Spleen (tissue), 11 donors: ENCODE measurements around the gene CELA2A. TPM values are rescaled to one million over a fixed set of nuclear protein-coding genes. Genes with fewer than 3 reads are reported as not detected.
"Not testable (repeated sequence)": the region's sequence is repeated elsewhere in the genome, so short reads cannot be mapped to it uniquely, and the experiment has no call there.

ENCODE experiments used
- DNase-seq: peaks from one replicate; pipeline ENCODE4 v3.0.0-alpha.2; 2020
- H3K27ac ChIP-seq, 8 donors: fragments of 200-600 bp; sonication (generic) in 7 of 8; 1 replicate in 4 of 8; 2 replicates in 4 of 8; pipeline versions ENCODE4 v1.5.0 to v1.8.0; 2016 to 2021; ENCODE audit warnings: inconsistent platforms in 4 of 8, mild to moderate bottlenecking in 4 of 8, moderate library complexity in 1 of 8
- H3K27me3 ChIP-seq, 7 donors: fragments of 200-600 bp; sonication (generic) in 6 of 7; replicated peaks in 1 of 7; 1 replicate in 4 of 7; 2 replicates in 3 of 7; pipeline versions ENCODE4 v1.5.0 to v1.8.0; 2016 to 2021; ENCODE audit warnings: inconsistent platforms in 3 of 7, mild to moderate bottlenecking in 1 of 7
- H3K36me3 ChIP-seq, 6 donors: fragments of 200-600 bp; sonication (generic) in 5 of 6; 1 replicate in 4 of 6; 2 replicates in 2 of 6; pipeline versions ENCODE4 v1.5.0 to v1.8.0; 2016 to 2021; ENCODE audit warnings: inconsistent platforms in 2 of 6
- H3K4me1 ChIP-seq, 6 donors: fragments of 200-600 bp; sonication (generic) in 5 of 6; 1 replicate in 3 of 6; 2 replicates in 3 of 6; pipeline versions ENCODE4 v1.5.0 to v1.8.0; 2016 to 2021; ENCODE audit warnings: inconsistent platforms in 3 of 6
- H3K4me3 ChIP-seq, 8 donors: fragments of 200-600 bp; sonication (generic) in 7 of 8; 1 replicate in 4 of 8; 2 replicates in 4 of 8; pipeline versions ENCODE4 v1.5.0 to v1.8.0; 2016 to 2021; ENCODE audit warnings: inconsistent platforms in 4 of 8, mild to moderate bottlenecking in 4 of 8, moderate library complexity in 2 of 8
- H3K9me3 ChIP-seq, 8 donors: fragments of 200-600 bp; sonication (generic) in 7 of 8; 1 replicate in 4 of 8; 2 replicates in 4 of 8; pipeline versions ENCODE4 v1.5.0 to v1.8.0; 2016 to 2021; ENCODE audit warnings: inconsistent platforms in 4 of 8
- POLR2A ChIP-seq, 3 donors: fragments of 450-650 bp; IDR thresholded peaks; one replicate each; pipeline ENCODE4 v1.5.1; 2017; ENCODE audit warnings: antibody characterized with exemption in 3 of 3, mild to moderate bottlenecking in 1 of 3
- POLR2AphosphoS5 ChIP-seq, 3 donors: sonication (generic); formaldehyde crosslinking; IDR thresholded peaks; one replicate each; pipeline ENCODE4 v1.5.1; 2017; ENCODE audit warnings: antibody characterized with exemption in 3 of 3
- WGBS, 5 donors: extraction: QIAGEN DNeasy Blood & Tissue Kit in 3 of 5; methylation state at CpG; one replicate each; pipeline versions ENCODE4 v1.1.5 to v1.1.7; 2013 to 2018; 5-methylcytosine and 5-hydroxymethylcytosine counted together
- intact Hi-C: fragments of 100-400 bp; cut with DNase I; formaldehyde crosslinking; loops from one replicate; pipeline ENCODE4 v1.15.0; 2023; ENCODE audit warnings: low total_unique reads
- polyA plus RNA-seq, 3 donors: library from polyadenylated mRNA; stranded (reverse); fragments of 200-250 nt; gene quantifications; one replicate each; pipeline ENCODE4 v1.2.1, GENCODE V29; 2013
- total RNA-seq, 7 donors: library from RNA; depleted of rRNA in 3 of 7; stranded (reverse); fragments of >200 nt in 3 of 7; fragmentation: NEBNext Ultra II Directional in 4 of 7; extraction: Animal tissue kit (Norgen Biotek cat#: 25700) in 4 of 7; gene quantifications; one replicate each; pipeline versions ENCODE4 v1.1.0 to v1.2.1, GENCODE V29; 2016 to 2021
- TF ChIP-seq, protein P1 (sequence below), 11 experiments: fragments of 200-600 bp in 7 of 11; fragments of 450-650 bp in 4 of 11; sonication (generic) in 4 of 11; IDR thresholded peaks in 8 of 11; conservative IDR thresholded peaks in 3 of 11; 1 replicate in 7 of 11; 2 replicates in 4 of 11; pipeline versions ENCODE4 v1.4.0 to v1.8.0; 2016 to 2021; ENCODE audit warnings: antibody characterized with exemption in 11 of 11, inconsistent platforms in 4 of 11, mild to moderate bottlenecking in 1 of 11
- donor health status: healthy with polysubstance abuse.
- donor health status: DM: no; HTN: no; CAD: no; lungs with moderate emphysema.
- donor health status: DM: no; HTN: no; CAD: no.
- donor health status: Bipolar disorder and iron deficiency.
- donor health status: healthy.
- donor health status: DM: no; HTN: no; CAD: no.
- donor health status: DM: yes; HTN: yes; CAD: no.

CELA2A gene
- total and polyA plus RNA-seq, 10 donors, result 0.09 to 0.79 (median 0.30) TPM; not detected in 4

DNA sequence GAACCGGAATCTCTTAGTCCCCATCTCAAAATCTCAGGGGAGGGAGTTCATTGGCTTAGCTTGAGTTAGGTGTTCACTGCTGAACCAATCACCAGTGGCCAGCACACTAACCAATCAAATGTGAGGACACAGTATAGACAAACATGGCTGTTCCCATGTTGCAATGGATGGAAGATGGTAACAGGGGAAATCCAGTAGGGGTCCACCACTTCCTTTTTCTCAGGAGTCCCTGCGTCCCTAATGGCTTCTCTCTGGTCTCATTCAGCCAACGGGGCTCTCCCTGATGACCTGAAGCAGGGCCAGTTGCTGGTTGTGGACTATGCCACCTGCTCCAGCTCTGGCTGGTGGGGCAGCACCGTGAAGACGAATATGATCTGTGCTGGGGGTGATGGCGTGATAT, 29.1 kb downstream of the CELA2A start:
- Histone ChIP-seq H3K27ac (no peak overlapping the region), H3K9me3 (no peaks in the 10 kb centered on the region), H3K36me3 (peaks cover 0 to 32% (median 0%) of the 10 kb centered on the region in 6 donors), H3K4me1 (no peaks in the 10 kb centered on the region), H3K4me3 (no peak overlapping the region), H3K27me3 (no peaks in the 10 kb centered on the region)
- no peak for DNase-seq
- intact Hi-C loops, result no loop called here
- TF ChIP-seq, protein P1, sequence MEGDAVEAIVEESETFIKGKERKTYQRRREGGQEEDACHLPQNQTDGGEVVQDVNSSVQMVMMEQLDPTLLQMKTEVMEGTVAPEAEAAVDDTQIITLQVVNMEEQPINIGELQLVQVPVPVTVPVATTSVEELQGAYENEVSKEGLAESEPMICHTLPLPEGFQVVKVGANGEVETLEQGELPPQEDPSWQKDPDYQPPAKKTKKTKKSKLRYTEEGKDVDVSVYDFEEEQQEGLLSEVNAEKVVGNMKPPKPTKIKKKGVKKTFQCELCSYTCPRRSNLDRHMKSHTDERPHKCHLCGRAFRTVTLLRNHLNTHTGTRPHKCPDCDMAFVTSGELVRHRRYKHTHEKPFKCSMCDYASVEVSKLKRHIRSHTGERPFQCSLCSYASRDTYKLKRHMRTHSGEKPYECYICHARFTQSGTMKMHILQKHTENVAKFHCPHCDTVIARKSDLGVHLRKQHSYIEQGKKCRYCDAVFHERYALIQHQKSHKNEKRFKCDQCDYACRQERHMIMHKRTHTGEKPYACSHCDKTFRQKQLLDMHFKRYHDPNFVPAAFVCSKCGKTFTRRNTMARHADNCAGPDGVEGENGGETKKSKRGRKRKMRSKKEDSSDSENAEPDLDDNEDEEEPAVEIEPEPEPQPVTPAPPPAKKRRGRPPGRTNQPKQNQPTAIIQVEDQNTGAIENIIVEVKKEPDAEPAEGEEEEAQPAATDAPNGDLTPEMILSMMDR (IDR thresholded peaks at IDR 0.05 in 8 of 11, conservative IDR thresholded peaks at IDR 0.05 in 3 of 11), result no peak
- TF ChIP-seq POLR2A (IDR thresholded peaks at IDR 0.05) (no peak), POLR2AphosphoS5 (IDR thresholded peaks at IDR 0.05) (no peak)
- WGBS, 5 donors, result 85 to 88% (median 88%) methylated on average over 6 of the region's 6 CpGs

DNA sequence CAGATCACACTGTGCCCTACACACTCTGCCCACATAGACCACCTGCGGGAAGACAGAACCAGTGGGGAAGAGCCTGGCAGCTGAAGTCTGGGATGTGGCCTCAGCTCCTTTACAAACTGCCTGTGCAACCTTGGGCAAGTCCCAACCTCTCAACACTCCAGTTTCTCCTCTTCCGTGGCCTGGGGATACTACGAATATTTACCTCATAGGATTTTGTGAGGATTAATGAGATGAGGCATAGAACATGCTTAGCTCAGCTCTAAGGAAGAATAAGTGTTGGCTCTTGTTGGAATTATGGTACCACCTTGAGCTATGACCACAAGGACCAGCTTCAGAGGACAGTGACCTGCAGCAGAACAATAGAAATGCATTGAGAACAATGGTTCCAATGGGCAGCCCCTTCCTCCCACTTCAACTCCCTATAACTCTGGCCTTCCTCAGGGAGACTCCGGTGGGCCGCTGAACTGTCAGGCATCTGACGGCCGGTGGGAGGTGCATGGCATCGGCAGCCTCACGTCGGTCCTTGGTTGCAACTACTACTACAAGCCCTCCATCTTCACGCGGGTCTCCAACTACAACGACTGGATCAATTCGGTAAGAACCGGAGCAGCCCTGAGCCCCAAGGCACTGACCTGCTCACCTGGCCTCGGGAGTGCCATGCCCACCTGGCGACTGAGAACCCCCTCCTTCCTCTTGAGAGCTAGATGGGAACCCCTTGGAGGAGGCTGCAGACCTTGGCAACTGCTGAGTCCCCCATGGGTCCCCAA, 30.5 kb downstream of the CELA2A start:
- H3K27me3 ChIP-seq, H3K4me3 ChIP-seq, H3K9me3 ChIP-seq, intact Hi-C loops, H3K27ac ChIP-seq, H3K4me1 ChIP-seq, DNase-seq: not testable (repeated sequence)
- H3K36me3 ChIP-seq, result peaks cover 0 to 46% (median 6%) of the 10 kb centered on the region in 6 donors
- 96 to 98% (median 97%) methylated on average over 16 to 17 of the region's 17 CpGs for WGBS, 5 donors

DNA sequence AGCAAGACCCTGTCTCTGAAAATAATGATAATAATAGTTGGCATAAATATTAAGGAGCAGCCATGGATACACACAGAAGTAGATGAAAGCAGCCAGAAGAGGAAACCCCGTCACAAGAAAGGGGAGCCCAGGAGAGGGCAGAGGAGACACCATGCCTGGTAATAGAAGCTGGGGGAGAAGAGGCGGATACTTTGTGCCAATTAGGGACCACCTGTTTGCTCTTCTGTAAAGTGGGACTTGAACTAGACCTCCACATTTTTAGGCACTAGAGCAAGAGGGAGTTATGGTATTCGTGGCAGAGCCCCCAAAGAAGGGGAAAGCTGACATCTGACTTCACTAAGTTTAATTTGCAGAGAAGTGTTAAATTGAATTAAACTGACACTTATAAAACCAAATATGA, 31.8 kb downstream of the CELA2A start:
- H3K4me3 ChIP-seq, result no peak overlapping the region
- H3K4me1 ChIP-seq, result peaks cover 0 to 5% (median 0%) of the 10 kb centered on the region in 6 donors
- no peak for DNase-seq
- H3K9me3 ChIP-seq, result no peaks in the 10 kb centered on the region
- no peaks in the 10 kb centered on the region for H3K27me3 ChIP-seq
- peaks cover 0 to 60% (median 17%) of the 10 kb centered on the region in 6 donors for H3K36me3 ChIP-seq
- no peak overlapping the region for H3K27ac ChIP-seq
- WGBS, 5 donors, result 88 to 94% (median 89%) methylated on average over 3 of the region's 3 CpGs
- intact Hi-C loops, result no loop called here
- TF ChIP-seq POLR2A (IDR thresholded peaks at IDR 0.05), result no peak
- no peak for TF ChIP-seq POLR2AphosphoS5 (IDR thresholded peaks at IDR 0.05)
- TF ChIP-seq, protein P1 (IDR thresholded peaks at IDR 0.05 in 8 of 11, conservative IDR thresholded peaks at IDR 0.05 in 3 of 11), result no peak

DNA sequence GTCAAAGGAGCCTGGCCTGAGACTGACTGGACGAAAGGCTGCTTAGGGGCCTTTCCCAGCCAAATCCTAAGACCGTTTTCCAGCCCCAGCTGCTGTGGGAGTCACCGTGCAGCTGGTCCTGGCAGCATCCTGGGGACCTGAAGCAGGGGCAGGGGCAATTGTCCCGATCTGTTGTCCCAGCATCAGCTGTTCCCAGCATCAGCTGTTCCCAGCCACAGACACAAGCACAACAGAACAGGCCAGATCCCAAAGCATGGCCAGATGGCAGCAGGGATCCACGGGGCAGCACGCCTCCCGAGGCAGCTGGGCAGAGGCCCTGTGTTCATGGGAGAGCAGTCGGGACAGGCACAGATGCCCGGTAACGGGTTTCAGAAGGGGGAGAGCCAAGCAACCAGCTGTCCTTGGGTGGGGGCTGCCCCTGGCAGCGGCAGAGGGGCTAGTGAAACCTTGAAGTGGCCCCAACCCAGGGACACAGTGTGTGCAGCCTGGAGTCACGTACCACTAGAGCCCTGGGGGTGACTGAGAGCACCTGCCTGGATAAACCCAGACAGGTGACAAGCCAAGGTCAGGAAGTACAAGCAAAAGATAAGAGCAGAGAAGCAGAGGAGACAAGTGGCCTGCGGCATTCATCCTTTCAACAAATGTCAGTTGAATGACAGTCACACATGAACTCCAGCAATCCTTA, 32.7 kb downstream of the CELA2A start:
- Histone ChIP-seq H3K4me1 (peaks cover 0 to 5% (median 0%) of the 10 kb centered on the region in 6 donors), H3K4me3 (no peak overlapping the region), H3K27ac (no peak overlapping the region), H3K36me3 (peaks cover 0 to 64% (median 25%) of the 10 kb centered on the region in 6 donors), H3K27me3 (no peaks in the 10 kb centered on the region), H3K9me3 (no peaks in the 10 kb centered on the region)
- TF ChIP-seq, protein P1 (IDR thresholded peaks at IDR 0.05 in 8 of 11, conservative IDR thresholded peaks at IDR 0.05 in 3 of 11), result no peak
- TF ChIP-seq POLR2A (IDR thresholded peaks at IDR 0.05) (no peak), POLR2AphosphoS5 (IDR thresholded peaks at IDR 0.05) (no peak)
- WGBS, 5 donors, result 79 to 90% (median 83%) methylated on average over 12 to 13 of the region's 13 CpGs
- intact Hi-C loops, result no loop called here
- DNase-seq, result no peak

DNA sequence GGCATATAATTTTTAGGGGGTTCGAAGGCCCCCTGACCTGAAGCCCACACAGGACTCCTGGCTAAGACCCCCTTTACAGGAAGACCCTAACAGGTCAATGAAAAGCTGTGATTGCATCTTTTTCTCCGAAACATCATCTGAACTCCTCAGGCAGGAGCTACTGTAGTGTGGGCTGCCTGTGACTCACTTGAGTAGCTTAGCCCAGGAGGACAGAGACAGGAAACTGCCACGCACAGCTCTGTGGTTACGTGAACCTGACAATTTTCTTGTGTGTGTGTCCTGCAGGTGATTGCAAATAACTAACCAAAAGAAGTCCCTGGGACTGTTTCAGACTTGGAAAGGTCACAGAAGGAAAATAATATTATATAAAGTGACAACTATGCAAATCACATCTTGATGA, 34.5 kb downstream of the CELA2A start:
- H3K4me3 ChIP-seq, H3K4me1 ChIP-seq, H3K9me3 ChIP-seq, DNase-seq, intact Hi-C loops, H3K27me3 ChIP-seq, H3K27ac ChIP-seq: not testable (repeated sequence)
- peaks cover 3 to 75% (median 35%) of the 10 kb centered on the region in 6 donors for H3K36me3 ChIP-seq
- WGBS, 5 donors, result 68 to 80% (median 72%) methylated on average over 4 of the region's 4 CpGs
